Measurements from ENCODE around the gene POPDC3.

GRCh38 chr6:105199711-105200110 is 19.9 kb upstream of the POPDC3 start:
- TF ChIP-seq CTCF (IDR thresholded peaks at IDR 0.05) (no peak), POLR2A (IDR thresholded peaks at IDR 0.05) (no peak)

All from adrenal gland (tissue), 5 donors.